B cell (primary cell): ENCODE data around the gene FGF3. TPM values are rescaled to one million over a fixed set of nuclear protein-coding genes. Genes with fewer than 3 reads are reported as not detected.

Experiments used
- ATAC-seq: fragments of 200-7000 bp; cut with Tn5 transposase; one replicate; pipeline ENCODE4 v1.10.0; 2021; ENCODE audit warnings: low read depth, mild to moderate bottlenecking, moderate number of reproducible peaks, moderate library complexity
- CTCF ChIA-PET: fragments of 350-600 bp; sonication (Branson Sonifier 250); formaldehyde crosslinking; loops from one replicate; lab custom pipeline; 2021; ENCODE audit warnings: antibody characterized with exemption, inconsistent platforms; lab: Charles Lee
- POLR2A ChIA-PET: fragments of 350-600 bp; sonication (Branson Sonifier 250); formaldehyde crosslinking; loops from one replicate; lab custom pipeline; 2021; ENCODE audit warnings: antibody characterized with exemption; lab: Charles Lee
- DNase-seq: peaks from one replicate; pipeline ENCODE4 v3.0.0; 2013
- H2AFZ ChIP-seq: 2 replicates; pipeline ENCODE4 v1.6.1; 2012; ENCODE audit warnings: mild to moderate bottlenecking, low read depth, low read length; ENCODE audit not compliant: insufficient read depth, poor library complexity, severe bottlenecking
- H3K27ac ChIP-seq, 2 donors: 1 replicate in 1 of 2; 2 replicates in 1 of 2; pipeline ENCODE4 v1.5.1; 2012 to 2013; ENCODE audit warnings: low read length in 2 of 2, mild to moderate bottlenecking in 2 of 2, moderate library complexity in 1 of 2
- H3K27me3 ChIP-seq, 4 experiments: fragments of 200-600 bp in 1 of 4; sonication (generic) in 1 of 4; replicated peaks in 1 of 4; 1 replicate in 2 of 4; 2 replicates in 2 of 4; pipeline versions ENCODE4 v1.6.1 to v1.7.0; 2013 to 2016; ENCODE audit warnings: low read length in 3 of 4, mild to moderate bottlenecking in 2 of 4, mixed read lengths in 1 of 4, moderate library complexity in 1 of 4; ENCODE audit not compliant: insufficient read depth in 4 of 4, control insufficient read depth in 3 of 4; ENCODE audit errors: control extremely low read depth in 1 of 4
- H3K36me3 ChIP-seq, 2 experiments: replicated peaks in 1 of 2; 1 replicate in 1 of 2; 2 replicates in 1 of 2; pipeline versions ENCODE4 v1.6.1 to v1.7.1; 2013; ENCODE audit warnings: low read length in 1 of 2; ENCODE audit not compliant: insufficient read depth in 2 of 2, control insufficient read depth in 1 of 2; ENCODE audit errors: control extremely low read depth in 1 of 2, extremely low read depth in 1 of 2
- H3K4me1 ChIP-seq, 2 donors: fragments of 200-600 bp in 1 of 2; sonication (generic) in 1 of 2; 1 replicate in 1 of 2; 2 replicates in 1 of 2; pipeline versions ENCODE4 v1.5.1 to v1.6.1; 2013 to 2017; ENCODE audit warnings: low read length in 2 of 2; ENCODE audit not compliant: control insufficient read depth in 2 of 2, insufficient read depth in 2 of 2
- H3K4me2 ChIP-seq: replicated peaks from 2 replicates; pipeline ENCODE3; 2012; ENCODE audit warnings: mild to moderate bottlenecking, low read depth, low read length; ENCODE audit not compliant: poor library complexity, severe bottlenecking
- H3K4me3 ChIP-seq, 5 experiments: fragments of 200-600 bp in 1 of 5; sonication (generic) in 1 of 5; 1 replicate in 3 of 5; 2 replicates in 2 of 5; pipeline versions ENCODE4 v1.5.1 to v1.7.0; 2011 to 2016; ENCODE audit warnings: low read length in 4 of 5, mild to moderate bottlenecking in 4 of 5, low read depth in 2 of 5, control low read depth in 1 of 5, moderate library complexity in 1 of 5; ENCODE audit not compliant: insufficient read depth in 1 of 5; ENCODE audit errors: control extremely low read depth in 1 of 5, extremely low read depth in 1 of 5
- H3K79me2 ChIP-seq: fragments of 200-600 bp; sonication (generic); one replicate; pipeline ENCODE4 v1.6.0; 2016; ENCODE audit warnings: low read length; ENCODE audit not compliant: control insufficient read depth, insufficient read depth
- H3K9ac ChIP-seq: fragments of 200-600 bp; sonication (generic); 2 replicates; pipeline ENCODE4 v1.6.1; 2017; ENCODE audit warnings: mild to moderate bottlenecking, low read length, moderate library complexity
- H3K9me3 ChIP-seq, 3 donors: one replicate each; pipeline versions ENCODE4 v1.6.1 to v1.7.1; 2013; ENCODE audit warnings: low read length in 2 of 3; ENCODE audit not compliant: control insufficient read depth in 2 of 3, insufficient read depth in 1 of 3; ENCODE audit errors: control extremely low read depth in 1 of 3
- H4K20me1 ChIP-seq: 2 replicates; pipeline ENCODE4 v1.6.0; 2012; ENCODE audit warnings: mild to moderate bottlenecking, low read length; ENCODE audit not compliant: insufficient read depth, control insufficient read depth, poor library complexity, severe bottlenecking
- H3K27ac Mint-ChIP-seq: one replicate; pipeline ENCODE4 v1.8.0; 2021; ENCODE audit warnings: mixed read lengths
- H3K27me3 Mint-ChIP-seq: one replicate; pipeline ENCODE4 v1.8.0; 2021; ENCODE audit warnings: mixed read lengths
- H3K4me1 Mint-ChIP-seq: one replicate; pipeline ENCODE4 v1.8.0; 2021; ENCODE audit warnings: mixed read lengths
- H3K4me3 Mint-ChIP-seq: one replicate; pipeline ENCODE4 v1.8.0; 2021; ENCODE audit warnings: mixed read lengths
- H3K9me3 Mint-ChIP-seq: one replicate; pipeline ENCODE4 v1.8.0; 2022; ENCODE audit warnings: mixed read lengths; ENCODE audit not compliant: insufficient read depth
- EZH2 ChIP-seq: IDR thresholded peaks from 2 replicates; pipeline ENCODE4 v1.6.1; 2012; ENCODE audit warnings: borderline replicate concordance, low read depth, mild to moderate bottlenecking, moderate library complexity, low read length; ENCODE audit not compliant: insufficient read depth, poor library complexity, severe bottlenecking
- WGBS: methylation state at CpG from one replicate; pipeline ENCODE4 v1.1.5; 2013; ENCODE audit warnings: missing lambda C conversion rate; ENCODE audit not compliant: insufficient coverage; 5-methylcytosine and 5-hydroxymethylcytosine counted together
- intact Hi-C: fragments of 100-400 bp; cut with micrococcal nuclease; formaldehyde crosslinking; loops from one replicate; pipeline ENCODE4 v1.10.0; 2022
- polyA plus RNA-seq: library from polyadenylated mRNA; depleted of rRNA; stranded (reverse); fragments of >200 nt; gene quantifications from 2 replicates; pipeline ENCODE4 v1.2.3, GENCODE V29; 2012
- total RNA-seq, 2 donors: library from RNA; stranded (reverse); fragments of 120-200 nt in 1 of 2; gene quantifications; 1 replicate in 1 of 2; 2 replicates in 1 of 2; pipeline versions ENCODE4 v1.2.3 to v1.2.4, GENCODE V29; 2013 to 2022
- TF ChIP-seq, protein P1 (sequence below): fragments of 200-600 bp; IDR thresholded peaks from one replicate; pipeline ENCODE4 v1.8.0; 2022; ENCODE audit warnings: antibody characterized with exemption, mild to moderate bottlenecking

Gene FGF3
- total and polyA plus RNA-seq, 2 donors (not counting 1 experiment from before 2014, with no cell fraction given): not detected

- Histone ChIP-seq H3K4me1 (no peaks in the 10 kb centered on the region), H3K4me2 (no peak overlapping the region), H3K27ac (no peak overlapping the region), H4K20me1 (no peaks in the 10 kb centered on the region), H3K36me3 (no peaks in the 10 kb centered on the region), H3K27me3 (no peaks in the 10 kb centered on the region), H3K4me3 (no peak overlapping the region), H3K9ac (no peak overlapping the region), H3K9me3 (peaks cover 0 to 19% (median 0%) of the 10 kb centered on the region in 3 donors), H3K79me2 (no peaks in the 10 kb centered on the region), H2AFZ (no peak overlapping the region)
- Mint-ChIP-seq H3K4me3 (no peak overlapping the region), H3K27me3 (peaks cover 4% of the 10 kb centered on the region), H3K4me1 (no peaks in the 10 kb centered on the region), H3K27ac (no peak overlapping the region), H3K9me3 (no peaks in the 10 kb centered on the region)
- ChIA-PET POLR2A (no interaction called here), CTCF (no interaction called here)
- no peak for DNase-seq
- WGBS: 100% methylated on average over 3 of the region's 5 CpGs
- TF ChIP-seq, protein P1, sequence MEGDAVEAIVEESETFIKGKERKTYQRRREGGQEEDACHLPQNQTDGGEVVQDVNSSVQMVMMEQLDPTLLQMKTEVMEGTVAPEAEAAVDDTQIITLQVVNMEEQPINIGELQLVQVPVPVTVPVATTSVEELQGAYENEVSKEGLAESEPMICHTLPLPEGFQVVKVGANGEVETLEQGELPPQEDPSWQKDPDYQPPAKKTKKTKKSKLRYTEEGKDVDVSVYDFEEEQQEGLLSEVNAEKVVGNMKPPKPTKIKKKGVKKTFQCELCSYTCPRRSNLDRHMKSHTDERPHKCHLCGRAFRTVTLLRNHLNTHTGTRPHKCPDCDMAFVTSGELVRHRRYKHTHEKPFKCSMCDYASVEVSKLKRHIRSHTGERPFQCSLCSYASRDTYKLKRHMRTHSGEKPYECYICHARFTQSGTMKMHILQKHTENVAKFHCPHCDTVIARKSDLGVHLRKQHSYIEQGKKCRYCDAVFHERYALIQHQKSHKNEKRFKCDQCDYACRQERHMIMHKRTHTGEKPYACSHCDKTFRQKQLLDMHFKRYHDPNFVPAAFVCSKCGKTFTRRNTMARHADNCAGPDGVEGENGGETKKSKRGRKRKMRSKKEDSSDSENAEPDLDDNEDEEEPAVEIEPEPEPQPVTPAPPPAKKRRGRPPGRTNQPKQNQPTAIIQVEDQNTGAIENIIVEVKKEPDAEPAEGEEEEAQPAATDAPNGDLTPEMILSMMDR: no peak
- TF ChIP-seq EZH2: no peak
- no peak for ATAC-seq
- intact Hi-C loops: no loop called here
Measured at GRCh38 chr11:69800278-69800677, 18.9 kb downstream of the FGF3 start.

DNA sequence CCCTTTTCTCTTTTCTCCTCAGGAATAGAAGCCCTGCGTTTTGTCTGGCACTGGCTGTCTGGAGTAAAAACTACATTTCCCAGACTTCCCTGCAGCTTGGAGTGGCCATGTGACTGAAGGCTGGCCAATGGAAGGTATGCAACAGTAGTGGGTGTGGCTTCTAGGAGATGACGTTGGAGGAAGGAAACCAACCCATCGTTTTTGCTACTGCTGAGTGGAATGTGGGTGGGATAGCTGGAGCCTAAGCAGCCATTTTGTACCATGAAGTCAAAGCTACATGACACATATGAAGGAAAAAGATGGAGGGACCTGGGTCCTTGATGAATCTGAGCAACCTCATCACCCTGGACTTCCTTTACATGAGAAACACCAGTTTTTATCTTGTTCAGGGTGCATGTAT is 19.6 kb downstream of the FGF3 start:
- Histone ChIP-seq H3K27ac (no peak overlapping the region), H4K20me1 (no peaks in the 10 kb centered on the region), H3K79me2 (no peaks in the 10 kb centered on the region), H3K9me3 (peaks cover 0 to 19% (median 0%) of the 10 kb centered on the region in 3 donors), H2AFZ (no peak overlapping the region), H3K4me3 (no peak overlapping the region), H3K36me3 (no peaks in the 10 kb centered on the region), H3K9ac (no peak overlapping the region), H3K4me1 (no peaks in the 10 kb centered on the region), H3K4me2 (no peak overlapping the region), H3K27me3 (no peaks in the 10 kb centered on the region)
- Mint-ChIP-seq H3K27ac (no peak overlapping the region), H3K4me3 (no peak overlapping the region), H3K4me1 (no peaks in the 10 kb centered on the region), H3K27me3 (peaks cover 4% of the 10 kb centered on the region), H3K9me3 (no peaks in the 10 kb centered on the region)
- intact Hi-C loops: no loop called here
- WGBS: no CpG with 5 or more reads among the region's 3 CpGs
- DNase-seq (no peak), ATAC-seq (no peak)
- CTCF ChIA-PET: no interaction called here
- TF ChIP-seq, protein P1: no peak
- no peak for TF ChIP-seq EZH2
- POLR2A ChIA-PET: no interaction called here
